ENCODE measurements around the gene FAM204A.

Gene FAM204A

GRCh38 chr10:118341791-118342637 lies at the start of gene FAM204A:
Gene FAM204A (minus strand): TSS chr10:118342324. CDS start chr10:118336415, 5,909 bp downstream.
- peak; percentile 94 for DNase-seq (ENCODE audit: low spot score)

GRCh38 chr10:118383699-118384098 lies 41.6 kb upstream of the FAM204A start:
- DNase-seq (ENCODE audit: low spot score) = no peak

- no peak for DNase-seq (ENCODE audit: low spot score)
Measured at GRCh38 chr10:118383063-118383689, 41.1 kb upstream of the FAM204A start.

- DNase-seq (ENCODE audit: low spot score) = no peak
Measured at GRCh38 chr10:118374404-118374803, 32.3 kb upstream of the FAM204A start.

DNA sequence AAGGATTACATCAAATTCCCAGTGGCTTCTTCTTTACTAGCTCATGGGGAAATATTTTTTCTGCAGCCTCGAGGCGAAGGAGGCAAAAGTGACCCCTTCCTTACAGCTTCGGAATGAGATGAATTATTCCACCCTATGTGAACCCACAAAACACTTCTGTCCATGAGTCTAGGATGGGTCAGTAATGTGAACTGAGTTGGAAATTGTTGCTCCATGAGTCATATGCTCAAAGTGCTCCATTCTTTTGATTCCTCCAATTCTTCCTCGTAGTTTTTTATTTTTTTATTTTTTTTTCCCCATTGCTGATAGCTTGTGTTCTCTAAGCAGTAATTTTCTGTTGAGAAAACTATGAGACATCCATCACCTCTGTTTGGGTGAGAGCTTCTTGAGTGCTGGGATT lies 31.7 kb upstream of the FAM204A start:
- DNase-seq (ENCODE audit: low spot score) = no peak

DNA sequence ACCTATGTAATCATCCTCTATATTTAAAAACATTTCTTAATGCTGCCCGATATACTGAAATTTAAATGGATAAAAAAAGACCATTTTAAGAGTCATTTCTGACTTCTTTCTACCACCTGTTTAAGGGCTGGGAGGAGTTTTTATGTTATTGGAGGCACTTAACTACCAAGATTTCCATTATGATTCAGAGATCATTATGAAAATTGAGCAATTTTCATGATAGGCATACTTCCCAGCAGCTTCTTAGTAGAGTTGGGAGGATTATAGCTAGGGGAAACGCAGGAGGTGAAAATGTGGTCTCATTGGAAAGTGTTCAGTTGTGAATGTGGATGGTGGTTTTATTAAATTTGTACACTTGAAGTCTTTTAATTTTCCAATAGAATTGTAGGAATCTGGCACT lies 28.4 kb upstream of the FAM204A start:
- no peak for DNase-seq (ENCODE audit: low spot score)

DNA sequence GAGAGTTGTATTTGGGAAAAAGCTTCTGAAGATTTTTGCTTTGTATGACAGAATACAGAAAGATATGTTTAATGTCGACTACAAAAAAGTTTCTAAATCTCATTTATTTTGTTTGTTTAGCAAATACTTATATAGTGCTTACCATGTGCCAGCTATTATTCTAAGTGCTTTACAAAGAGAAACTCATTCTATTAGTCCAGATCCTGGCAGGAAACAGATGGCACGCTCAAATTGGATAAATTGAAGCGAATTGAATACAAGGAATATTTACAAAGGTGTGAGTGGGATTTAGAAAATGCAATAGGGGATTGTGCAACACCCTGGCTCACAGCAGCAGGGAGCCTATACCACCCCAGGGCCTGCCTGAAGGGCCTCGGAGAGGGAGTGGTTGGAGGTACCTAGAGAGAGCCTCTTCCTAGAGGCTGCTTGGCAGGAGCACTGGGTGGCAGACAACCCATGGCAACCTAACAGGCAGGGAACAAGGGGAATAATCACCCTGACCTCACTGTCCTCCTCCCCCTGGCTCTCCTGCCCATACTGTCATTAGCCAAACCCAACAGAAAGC lies 27.6 kb upstream of the FAM204A start:
- DNase-seq (ENCODE audit: low spot score) = no peak

GRCh38 chr10:118365702-118366101 lies 23.6 kb upstream of the FAM204A start:
- DNase-seq (ENCODE audit: low spot score) = no peak

- DNase-seq (ENCODE audit: low spot score) = no peak
Measured at GRCh38 chr10:118362103-118362502, 20.0 kb upstream of the FAM204A start.

- no peak for DNase-seq (ENCODE audit: low spot score)
Measured at GRCh38 chr10:118358327-118358726, 16.2 kb upstream of the FAM204A start.

DNA sequence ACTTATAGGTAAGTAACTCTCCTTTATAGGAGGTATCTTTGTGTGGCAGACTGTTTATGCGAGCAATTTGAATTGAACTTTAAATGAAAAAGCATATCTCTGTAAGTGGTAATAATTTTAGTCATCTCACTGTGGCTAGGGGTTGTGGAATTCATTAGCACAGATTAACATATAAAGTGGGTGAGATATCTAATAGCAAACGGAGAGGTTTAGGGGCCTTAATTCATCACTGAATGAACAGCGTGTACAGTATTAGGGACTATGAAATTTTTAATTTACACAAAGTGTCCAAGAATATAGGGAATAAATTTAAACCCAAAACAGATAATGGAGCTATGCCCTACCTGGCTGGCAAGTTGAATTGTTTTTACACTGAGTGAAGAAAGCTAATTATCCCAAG lies 15.7 kb upstream of the FAM204A start:
- DNase-seq (ENCODE audit: low spot score) = no peak

- no peak for DNase-seq (ENCODE audit: low spot score)
Measured at GRCh38 chr10:118356628-118357027, 14.5 kb upstream of the FAM204A start.

GRCh38 chr10:118355234-118355633 lies 13.1 kb upstream of the FAM204A start:
- no peak for DNase-seq (ENCODE audit: low spot score)

DNA sequence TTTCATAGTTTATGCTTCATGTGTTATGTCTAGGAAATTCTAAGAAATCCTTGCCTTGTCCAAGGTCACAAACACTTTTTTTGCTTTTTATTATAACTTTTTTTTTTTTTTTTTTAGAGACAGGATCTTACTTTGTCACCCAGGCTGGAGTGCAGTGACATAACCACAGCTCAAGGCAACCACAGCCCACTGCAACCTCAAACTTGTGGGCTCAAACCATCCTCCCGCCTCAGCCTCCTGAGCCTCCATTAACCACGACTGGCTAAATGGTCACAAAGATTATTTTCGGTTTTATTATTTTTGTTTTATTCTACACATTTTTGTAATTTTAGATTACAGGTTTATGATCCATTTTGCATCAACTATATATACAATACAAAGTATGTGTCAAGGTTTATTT lies 7.1 kb upstream of the FAM204A start:
- DNase-seq (ENCODE audit: low spot score) = no peak

DNA sequence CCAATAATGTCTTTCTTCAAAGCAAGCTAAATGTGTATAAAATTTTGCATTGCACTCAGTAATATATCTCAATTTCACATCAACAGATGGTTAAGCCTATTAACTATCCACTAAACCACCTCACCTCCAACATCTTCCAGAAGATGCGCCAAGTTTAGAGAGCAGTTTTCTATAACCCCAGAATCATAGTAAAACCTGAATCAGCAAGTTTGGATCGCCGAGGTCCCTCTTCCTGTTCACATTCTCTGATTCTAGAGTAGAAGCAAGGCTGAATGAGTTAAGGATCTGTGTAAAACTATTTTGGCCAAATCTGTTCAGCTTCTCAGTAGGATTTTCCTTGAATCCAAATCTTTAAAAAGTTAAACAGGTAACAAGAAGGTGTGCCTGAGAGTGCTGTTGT lies 1.4 kb upstream of the FAM204A start:
- DNase-seq (ENCODE audit: low spot score) = no peak

GRCh38 chr10:118343115-118343514 lies 991 bp upstream of the FAM204A start:
- no peak for DNase-seq (ENCODE audit: low spot score)

DNA sequence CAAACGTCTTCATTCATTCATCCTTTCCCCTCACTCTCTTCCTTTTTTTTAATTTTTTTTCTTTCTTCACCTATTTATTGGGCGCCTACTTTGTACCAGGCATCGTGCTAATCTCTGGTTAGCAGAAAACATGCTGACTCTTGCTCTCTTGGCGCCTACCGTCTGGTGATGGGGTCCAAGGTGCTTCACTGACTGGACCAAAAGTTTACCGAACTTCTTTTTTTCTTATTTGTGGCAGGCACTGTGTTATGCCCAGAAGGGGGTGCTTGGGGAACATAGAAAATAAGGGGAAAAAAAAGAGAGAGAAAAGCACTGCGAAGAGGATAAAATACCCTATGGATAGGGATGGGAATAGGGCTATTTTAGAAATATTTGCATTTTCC lies 505 bp upstream of the FAM204A start:
- no peak for DNase-seq (ENCODE audit: low spot score)

DNA sequence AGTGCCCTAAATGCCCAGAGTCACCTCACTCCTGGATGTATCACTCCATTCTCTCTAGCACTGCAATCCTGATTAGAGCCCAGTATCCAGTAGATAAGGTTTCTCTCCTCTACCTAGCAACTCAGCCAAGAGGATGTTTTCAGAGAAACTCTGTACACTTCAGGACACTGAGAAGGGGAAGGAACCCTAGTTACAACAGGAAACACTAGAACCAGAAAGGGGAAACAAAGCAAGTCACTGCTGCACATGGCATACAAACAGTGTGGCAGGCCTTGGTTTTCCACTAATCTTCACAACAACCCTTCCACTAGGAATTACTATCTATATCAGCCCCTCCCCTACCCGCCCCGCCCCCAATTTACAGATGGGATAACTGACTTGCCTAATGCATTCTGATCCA lies 1.6 kb downstream of the FAM204A start:
- DNase-seq (ENCODE audit: low spot score) = peak; percentile 24

GRCh38 chr10:118339111-118339510 lies 3.0 kb downstream of the FAM204A start:
- DNase-seq (ENCODE audit: low spot score) = no peak

DNA sequence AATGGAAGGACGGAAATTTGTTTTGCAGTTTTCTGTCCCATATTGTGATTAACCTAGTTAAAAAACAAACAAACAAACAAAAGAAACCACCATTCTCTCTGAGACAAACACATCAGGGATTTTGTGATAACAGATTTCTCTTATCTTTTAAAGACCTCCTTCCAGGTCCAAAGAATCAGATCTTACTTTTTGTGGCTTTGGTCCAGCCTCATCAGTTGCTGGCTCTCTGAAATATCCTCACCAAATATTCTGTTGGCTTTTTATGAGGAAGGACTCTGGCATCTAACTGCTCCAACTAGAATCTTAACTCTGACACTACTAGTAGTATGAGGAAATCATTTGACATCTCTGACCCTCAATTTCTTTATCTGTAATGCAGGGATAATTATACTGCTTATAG lies 4.8 kb downstream of the FAM204A start:
- DNase-seq (ENCODE audit: low spot score) = no peak

DNA sequence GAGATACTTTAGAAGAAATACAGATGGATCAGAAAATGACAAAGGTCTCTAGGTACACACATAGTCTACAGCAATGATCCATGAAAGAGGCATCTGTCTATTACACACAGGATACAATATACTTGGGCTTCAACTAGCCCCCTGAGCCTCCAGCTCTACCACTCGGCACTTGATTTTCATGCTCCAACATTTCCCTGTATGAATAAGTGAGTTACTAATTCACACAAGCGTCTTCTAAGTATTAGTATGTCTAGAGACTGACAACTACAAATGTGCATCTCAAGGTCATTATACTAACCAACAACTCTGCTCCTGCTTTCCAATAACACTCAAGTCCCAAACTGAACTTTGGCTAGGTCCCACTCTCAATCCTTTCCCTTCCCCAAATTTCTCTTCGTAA lies 8.3 kb downstream of the FAM204A start:
- no peak for DNase-seq (ENCODE audit: low spot score)

- DNase-seq (ENCODE audit: low spot score) = peak; percentile 16
Measured at GRCh38 chr10:118332948-118333710, 9.0 kb downstream of the FAM204A start.

GRCh38 chr10:118332236-118332635 lies 9.9 kb downstream of the FAM204A start:
- DNase-seq (ENCODE audit: low spot score) = no peak
